NCI-H345 (cell line): ENCODE measurements around the gene ACSM6.
A peak's percentile ranks its signal among the peaks of the same experiment; 100 is the strongest.
"Not testable (repeated sequence)": the region's sequence is repeated elsewhere in the genome, so short reads cannot be mapped to it uniquely, and the experiment has no call there.

Experiments used
- DNase-seq: peaks from one replicate; lab custom pipeline; 2025; lab: John Stamatoyannopoulos, UW

ACSM6 gene

DNA sequence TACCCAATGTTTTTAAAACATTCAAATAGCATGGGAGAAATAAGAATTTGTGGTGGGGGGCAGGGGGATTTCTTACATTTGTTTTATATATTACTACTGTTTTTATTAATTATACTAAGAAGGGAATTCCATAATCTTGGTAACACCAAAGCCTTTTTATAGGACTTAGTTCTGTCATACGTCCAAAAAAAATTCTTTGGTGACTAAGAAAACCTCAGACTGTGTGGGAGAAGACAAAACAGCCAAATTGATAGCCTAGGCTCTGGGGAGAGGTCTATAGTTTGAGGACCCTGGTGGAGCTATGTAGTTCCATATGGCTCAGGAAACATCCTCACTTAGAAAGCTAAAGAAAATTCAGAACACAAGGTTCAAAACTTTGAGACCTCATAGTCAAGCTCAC lies 23.4 kb downstream of the ACSM6 start:
- DNase-seq, result no peak

DNA sequence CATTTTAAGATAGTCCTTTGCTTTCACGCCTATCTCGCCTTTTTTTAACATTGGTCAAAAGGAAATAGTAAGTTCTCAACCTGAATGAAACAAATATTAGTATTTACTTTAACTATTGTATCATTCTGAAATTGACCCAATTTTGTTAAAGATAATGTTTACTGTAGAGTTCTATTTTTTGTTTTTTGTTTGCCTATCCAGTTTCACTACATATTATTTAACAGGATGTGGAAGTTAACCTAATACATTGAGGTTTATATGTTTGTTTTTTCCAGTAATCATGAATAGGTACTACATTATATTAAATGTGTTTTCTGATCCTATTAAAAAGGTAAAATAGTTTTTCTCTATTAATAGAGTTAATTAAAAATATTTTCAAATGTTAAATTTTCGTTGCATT lies 26.5 kb downstream of the ACSM6 start:
- no peak for DNase-seq

DNA sequence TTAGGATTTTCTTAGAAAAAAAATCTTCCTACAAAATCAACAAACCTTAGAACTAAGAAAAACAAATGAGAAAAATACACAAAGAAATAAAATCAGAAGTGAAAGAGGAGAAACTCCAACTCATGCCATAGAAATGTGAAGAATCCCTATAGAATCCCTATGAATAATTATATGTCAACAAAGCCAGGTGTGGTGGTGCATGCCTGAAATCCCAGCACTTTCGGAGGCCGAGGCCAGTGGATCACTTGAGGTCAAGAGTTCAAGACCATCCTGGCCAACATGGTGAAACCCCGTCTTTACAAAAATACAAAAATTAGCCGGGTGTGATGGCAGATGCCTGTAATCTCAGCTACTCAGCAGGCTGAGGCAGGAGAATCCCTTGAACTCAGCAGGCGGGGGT lies 27.1 kb downstream of the ACSM6 start:
- DNase-seq, result no peak

DNA sequence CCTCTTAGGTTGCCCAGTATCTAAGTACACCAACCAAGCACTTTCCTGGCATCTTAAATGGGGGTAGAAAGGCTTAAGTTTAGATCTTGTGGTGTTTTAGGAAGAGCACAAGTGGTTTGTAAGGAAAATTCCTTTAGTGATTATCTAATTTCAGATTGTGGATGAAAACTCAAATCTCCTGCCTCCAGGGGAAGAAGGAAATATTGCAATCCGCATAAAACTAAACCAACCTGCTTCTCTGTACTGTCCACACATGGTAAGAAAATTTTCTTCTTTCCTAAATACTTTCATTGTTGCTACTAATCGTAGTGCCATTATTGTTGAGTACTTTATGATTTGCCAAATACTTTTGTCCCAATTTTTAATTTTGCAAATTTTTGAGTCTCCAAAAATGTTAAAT lies 31.1 kb downstream of the ACSM6 start:
- DNase-seq, result no peak

DNA sequence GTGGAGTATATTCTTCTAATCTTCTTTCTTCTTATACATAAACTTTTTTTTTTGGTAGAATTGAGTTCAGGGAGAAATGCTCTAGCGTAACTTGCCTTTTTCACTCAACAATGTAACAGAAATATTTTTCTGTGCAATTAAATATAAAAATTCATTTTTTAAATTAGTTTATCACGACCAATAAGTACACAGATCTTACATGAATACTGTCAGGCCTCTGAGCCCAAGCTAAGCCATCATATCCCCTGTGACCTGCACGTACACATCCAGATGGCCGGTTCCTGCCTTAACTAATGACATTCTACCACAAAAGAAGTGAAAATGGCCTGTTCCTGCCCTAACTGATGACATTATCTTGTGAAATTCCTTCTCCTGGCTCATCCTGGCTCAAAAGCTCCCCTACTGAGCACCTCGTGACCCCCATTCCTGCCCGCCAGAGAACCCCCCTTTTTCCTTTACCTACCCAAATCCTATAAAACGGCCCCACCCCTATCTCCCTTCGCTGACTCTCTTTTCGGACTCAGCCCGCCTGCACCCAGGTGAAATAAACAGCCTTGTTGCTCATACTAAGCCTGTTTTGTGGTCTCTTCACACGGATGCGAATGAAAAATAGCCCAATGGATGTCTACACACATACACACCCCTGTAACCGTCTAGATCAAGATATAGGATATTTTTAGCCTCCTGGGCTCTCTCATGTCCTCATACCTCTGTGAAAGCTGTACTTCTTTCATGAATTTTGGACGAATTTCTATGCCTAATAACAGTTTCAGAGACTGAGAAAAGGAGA lies 35.1 kb downstream of the ACSM6 start:
- not testable (repeated sequence) for DNase-seq

DNA sequence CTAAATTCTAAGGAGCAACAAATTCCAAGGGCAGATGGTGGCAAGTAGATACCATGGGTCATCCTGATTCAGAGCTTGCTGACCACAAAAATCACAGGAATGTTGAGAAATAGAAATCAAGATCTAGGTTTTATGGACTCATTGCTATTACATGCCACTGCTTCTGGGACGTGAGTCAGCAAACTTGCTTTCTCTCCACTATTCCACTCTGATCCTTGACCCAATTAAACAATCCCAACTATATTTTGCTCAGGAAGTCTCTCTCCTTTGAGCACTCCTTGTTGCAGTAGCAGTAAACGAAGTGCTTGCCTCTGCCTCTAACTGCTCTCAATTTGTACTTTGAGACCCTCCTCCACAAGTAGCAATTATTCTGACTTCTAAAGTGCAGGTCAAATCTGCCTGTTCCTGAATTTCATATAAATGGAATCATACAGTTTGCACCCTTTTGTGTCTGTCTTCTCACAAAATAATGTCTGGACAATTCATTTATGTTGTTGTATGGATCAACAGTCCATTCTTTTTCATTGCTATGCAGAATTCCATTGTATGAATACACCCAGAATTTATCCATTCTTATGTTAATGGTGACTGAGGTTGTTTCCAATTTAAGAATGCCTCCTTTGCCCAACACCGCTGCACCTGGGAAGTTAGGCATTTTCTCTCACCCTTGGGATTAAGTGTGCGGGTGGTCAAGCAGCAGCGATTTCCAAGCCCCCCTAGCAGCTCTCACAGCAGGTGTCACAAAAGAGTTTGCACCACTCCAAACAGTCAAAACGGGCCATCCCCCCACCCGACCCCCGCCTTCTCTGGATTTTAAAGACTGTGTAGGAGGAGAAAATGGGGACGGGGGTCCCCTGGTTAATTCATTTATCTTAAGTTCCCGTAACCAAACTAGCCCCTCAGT lies 35.9 kb downstream of the ACSM6 start:
- DNase-seq, result no peak

DNA sequence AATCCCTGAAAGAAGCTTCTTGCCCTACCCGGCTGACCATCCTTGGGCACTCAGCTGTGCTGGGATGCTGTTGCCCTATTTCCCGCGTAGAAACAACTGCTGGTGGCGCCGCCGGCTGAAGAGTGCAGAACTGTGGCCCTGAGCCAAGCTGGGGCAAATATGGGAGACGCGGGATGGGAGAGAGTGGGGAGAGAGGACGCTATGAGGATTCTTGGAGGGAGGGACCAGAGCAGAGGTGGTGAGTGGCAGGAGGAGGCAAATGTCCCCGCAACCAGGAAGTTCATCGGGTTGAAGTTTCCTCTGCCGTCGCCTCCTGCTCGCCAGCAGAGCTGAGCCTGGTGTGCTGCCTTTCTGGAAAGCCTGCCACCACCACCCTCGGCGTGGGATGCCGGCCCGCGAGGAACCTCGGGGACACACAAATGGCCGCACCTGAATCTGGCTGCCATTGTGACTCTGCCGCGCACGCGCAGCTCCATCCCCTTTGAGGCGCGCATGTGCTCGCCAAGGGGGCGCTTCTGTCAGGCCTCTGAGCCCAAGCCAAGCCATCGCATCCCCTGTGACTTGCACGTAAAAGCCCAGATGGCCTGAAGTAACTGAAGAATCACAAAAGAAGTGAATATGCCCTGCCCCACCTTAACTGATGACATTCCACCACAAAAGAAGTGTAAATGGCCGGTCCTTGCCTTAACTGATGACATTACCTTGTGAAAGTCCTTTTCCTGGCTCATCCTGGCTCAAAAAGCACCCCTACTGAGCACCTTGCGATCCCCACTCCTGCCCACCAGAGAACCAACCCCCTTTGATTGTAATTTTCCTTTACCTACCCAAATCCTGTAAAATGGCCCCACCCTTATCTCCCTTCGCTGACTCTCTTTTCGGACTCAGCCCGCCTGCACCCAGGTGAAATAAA lies 36.9 kb downstream of the ACSM6 start:
- not testable (repeated sequence) for DNase-seq

DNA sequence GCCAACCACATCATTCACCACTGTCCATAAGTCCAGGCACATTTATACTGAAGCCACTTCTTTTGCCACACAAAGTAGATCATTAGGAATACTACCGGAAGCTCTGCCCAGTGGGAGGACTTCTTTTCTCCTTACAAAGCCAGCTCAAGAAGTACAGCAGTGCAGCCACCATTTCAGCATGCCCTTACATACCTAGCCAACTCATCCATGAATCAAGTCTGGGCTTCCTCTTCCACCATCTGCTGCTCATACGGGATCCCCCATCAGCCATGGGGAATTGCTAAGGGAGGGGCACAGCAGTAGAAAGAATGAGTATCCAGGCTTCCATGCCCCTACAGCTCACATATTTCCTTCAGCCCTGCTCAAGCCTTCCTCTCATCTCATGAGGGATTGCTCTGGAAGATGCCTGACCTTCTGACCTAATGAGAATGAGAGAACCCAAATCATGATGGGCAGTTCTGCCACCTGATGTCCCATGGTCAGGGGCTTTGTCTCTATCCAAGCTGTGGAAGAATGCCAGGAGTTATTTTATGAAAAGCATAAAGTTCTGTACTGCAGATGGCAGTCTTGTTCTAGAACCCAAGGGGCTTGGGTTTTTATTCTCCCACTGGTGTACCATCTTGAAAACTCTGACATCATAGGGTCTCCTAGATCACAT lies 39.5 kb downstream of the ACSM6 start:
- no peak for DNase-seq

DNA sequence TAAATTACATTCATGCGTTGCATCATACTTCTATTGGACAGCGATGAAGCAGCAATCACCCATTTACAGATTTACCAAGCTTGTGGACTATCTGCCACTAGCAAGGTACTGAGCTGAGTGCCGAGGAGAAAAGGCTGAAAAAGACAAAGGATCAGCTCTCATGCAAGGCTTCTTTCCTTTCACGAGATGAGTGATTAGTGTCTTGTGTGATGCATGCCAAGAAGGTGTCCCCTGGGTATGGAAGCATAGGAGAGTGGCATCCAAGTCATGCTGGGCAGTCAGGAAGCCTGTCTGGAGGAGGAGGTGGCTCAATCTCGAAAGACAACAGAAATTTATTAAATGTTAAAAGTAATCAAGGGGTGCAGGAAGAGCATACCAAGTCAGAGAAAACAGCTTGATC lies 40.9 kb downstream of the ACSM6 start:
- no peak for DNase-seq

DNA sequence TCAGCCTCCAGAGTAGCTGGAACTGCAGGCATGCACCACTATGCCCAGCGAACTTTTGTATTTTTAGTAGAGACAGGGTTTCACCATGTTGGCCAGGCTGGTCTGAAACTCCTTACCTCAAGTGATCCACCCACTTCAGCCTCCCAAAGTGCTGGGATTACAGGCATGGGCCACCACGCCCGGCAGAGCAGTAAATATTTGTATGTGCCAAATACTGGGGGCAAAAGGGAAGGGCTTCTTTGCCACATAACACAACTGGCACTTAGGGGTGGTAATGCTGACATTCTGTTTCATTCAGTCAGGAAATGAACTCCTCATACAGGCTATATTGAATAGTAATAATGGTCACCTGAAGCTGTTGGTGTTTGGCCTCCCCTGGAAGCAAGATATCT lies 41.6 kb downstream of the ACSM6 start:
- no peak for DNase-seq

DNA sequence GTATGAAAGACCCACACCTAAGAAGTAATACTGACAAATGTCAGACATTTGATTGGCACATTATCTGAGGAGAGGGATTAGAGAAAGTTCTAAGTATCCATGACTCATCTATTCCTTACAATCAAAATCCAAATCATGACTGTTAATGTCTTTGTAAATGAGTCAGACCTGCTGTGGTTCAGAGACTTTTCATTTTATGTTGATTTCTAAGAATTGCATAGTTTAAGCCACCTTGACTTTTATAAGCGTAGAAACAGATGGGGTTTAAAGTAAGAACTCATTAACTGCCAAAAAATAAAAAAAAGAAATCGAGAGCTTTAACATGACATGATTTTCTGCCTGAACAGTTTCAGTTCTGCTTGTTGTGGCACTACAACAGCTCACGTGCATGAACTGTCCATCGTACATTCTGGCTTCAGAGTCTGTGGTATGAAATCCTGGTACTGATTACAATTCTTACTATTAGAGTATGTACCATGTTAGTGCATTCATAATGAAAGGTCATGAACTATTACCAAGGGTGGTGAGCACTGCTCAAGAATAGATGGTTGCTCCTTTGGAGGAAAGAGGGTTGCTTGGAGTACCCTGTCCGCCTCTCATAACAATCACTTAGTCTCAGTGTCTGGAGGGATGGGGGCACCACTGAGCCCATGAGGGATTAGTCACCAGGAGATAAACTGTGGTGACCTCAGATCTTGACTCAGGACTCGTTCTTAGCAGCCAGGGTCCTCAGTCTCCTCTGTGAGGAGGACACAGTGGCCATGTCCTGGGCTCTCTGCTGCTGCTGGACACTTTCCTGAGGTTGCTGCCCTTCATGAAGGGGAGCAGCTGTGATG lies 42.2 kb downstream of the ACSM6 start:
- DNase-seq, result no peak

DNA sequence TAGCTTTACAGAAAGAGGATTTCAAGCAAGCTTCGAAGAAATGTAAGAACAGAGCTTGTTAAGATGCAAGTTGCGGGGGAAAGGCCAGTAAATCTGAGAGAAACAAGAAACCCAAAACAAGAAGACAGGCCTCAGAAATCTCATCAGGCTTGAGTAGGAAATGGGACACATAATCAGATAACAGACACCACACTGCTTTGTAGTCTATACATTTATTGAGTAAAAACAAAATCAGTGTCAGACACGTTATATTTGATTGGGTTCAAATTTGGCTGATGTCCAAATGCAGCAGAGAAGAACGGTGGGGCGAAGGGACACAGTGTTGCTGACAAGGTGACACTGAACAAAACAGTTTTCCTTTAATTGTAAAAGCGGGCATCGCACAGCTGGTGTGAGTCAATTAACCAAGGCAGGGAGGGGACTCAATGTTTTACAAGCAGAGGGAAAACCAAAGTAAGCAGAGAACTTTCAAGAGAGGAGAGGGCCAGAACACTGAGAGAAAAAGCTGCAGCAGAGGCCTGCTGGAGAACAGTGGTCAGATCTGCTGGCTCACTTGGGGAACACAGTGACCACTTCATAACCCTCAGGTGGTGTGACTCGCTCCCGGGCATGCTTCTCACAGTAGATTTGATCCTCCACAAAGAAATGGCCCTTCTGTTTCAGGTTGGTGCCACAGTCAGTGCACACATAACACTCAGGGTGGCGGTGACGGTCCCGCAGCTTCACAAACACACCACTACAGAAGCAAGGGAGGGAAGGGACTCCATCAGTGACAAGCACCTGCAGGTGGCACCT lies 43.5 kb downstream of the ACSM6 start:
- peak; percentile 61 for DNase-seq

DNA sequence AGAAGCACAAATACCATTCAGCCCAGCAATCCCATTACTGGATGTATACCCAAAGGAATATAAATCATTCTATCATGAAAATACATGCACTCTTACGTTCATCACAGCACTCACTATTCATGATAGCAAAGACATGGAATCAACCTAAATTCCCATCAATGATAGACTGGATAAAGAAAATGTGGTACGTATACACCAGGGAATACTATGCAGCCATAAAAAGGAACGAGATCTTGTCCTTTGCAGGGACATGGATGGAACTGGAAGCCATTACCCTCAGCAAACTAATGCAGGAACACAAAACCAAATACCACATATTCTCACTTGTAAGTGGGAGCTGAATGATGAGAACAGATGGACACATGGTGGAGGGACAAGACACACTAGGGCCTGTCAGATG lies 46.1 kb downstream of the ACSM6 start:
- DNase-seq, result not testable (repeated sequence)

DNA sequence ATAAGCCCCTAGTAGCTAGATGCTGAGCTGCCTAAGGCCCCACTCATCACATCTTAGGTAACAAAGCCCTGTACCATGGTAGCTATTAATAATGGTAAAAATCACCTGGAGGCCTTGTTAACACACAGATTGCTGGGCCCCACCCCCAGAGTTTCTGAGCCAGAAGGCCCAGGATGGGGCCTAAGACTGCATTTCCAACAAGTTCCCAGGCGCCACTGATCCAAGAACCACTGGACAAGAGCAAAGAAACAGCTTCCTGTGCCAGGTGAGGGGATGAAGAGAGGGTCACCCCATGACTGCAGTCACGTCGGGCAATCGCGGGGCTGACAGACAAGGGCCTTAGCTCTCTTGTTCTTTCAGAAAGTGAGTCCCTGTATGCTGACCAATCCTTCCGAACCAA lies 46.8 kb downstream of the ACSM6 start:
- no peak for DNase-seq

DNA sequence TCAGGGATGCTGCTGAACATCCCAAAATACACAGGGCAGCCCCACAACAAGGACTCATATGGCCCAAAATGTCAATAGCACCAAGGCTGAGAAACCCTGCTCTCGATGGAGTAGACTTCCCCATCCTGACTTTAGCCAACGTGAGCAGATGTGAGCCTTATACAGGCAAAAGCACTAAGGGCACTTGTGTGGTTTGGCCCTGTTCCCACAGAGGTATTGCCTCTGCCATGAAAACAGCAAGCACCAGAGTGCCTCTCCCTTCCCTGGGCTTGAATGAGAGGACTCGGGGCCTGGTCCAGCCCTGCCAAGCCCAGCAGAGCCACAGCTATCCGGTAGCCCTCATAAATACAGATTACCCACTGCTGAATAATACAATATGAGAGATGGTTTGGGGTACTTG lies 47.5 kb downstream of the ACSM6 start:
- DNase-seq, result peak; percentile 72

DNA sequence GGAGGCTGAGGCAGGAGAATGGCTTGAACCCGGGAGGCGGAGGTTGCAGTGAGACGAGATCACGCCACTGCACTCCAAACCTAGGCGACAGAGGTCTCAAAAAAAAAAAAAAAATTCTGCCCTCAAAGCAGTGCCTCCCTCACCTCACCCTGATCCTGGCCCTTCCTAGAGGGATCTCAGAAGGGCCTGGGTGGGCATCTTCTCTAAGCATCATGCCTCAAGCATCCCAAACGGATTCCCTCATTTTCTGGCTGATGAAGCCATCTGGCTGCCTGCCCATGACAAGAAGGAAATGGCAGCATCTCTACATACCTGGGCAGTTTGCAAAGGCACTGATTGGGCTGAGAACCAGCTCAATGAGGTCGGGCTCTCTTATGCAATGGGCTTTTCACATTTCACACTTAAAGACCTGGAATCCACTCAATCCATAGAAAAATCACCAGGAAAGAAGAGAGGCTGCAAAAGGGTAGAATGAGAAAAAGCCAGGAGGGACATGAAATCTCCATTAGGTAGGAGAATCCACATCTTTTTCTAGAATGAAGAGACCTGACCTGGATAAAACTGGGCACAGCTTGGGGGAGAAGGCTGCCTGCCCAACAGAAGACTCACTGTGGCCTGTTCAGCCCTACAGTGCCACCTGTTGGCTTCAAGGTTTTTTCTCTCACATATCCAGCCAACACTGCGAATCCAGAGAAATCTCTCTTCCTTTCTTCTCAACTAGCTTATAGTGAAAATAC lies 48.7 kb downstream of the ACSM6 start:
- peak; percentile 40 for DNase-seq

DNA sequence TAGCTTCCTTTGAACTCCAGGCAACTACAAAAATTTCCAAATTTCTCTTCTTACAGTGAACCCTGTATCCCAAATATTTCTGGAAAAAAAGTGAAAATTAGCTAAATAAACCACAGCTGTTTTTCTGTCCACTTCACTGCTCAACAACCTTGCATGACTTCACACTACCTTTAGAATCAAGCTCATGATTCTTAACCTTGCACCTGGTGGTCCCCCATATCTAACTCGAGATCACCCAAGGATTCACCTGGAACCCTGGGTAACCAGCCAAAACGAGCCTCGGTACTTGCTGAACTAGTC lies 49.2 kb downstream of the ACSM6 start:
- DNase-seq, result no peak

DNA sequence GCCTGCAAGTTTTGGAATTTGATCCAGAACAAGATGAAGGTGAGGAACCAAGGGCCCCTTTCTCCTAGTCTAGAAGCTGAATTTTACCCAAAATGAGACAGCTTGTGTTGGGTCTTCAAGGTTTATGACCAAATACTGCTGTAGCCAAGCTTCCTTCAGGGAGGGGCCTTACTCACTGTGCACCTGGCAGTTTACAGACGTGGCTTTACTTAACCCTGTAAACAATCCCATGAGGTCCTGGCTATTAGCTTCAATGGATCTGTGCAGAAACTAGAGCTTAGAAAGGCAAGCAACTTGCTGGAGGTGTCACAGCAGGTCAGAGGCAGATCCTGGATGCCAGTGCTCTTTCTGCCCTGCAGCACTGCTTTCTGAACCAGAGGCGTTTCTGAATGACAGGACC lies 50.1 kb downstream of the ACSM6 start:
- DNase-seq, result no peak

DNA sequence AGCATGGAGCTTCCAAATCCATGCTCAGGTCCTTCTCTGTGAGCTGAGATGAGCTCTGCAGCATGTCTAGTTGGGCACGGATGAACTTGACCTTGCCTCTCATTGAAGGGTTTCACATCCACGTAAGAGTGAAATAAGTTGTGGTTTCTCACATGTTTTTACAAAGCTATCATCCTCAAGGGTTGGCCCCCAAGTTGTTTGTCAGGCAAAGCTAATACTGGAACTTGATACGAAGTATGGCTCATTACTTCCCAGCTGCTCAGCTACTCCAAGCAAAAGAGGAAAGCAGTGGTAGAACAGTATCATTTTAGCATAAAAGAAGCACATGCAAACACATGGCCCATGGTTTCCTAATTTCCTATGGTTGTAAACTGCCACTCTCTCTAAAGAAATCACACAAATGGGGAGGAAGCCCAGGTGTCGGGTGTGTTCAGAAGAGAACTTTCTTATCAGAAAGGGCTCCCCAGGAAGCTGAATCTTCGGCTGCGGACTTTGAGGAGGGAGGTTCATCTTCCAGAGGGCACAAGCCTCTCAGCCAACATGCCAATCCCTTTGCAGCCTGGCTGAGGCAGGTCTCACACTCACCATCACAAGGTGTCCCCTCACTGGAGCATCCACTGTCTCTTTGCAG lies 51.5 kb downstream of the ACSM6 start:
- no peak for DNase-seq
